ENCODE measurements around the gene PPA1. TPM values are rescaled to one million over a fixed set of nuclear protein-coding genes. Genes with fewer than 3 reads are reported as not detected.

The PPA1 gene
- total and polyA plus RNA-seq, 2 of the 4 experiments (the other 2 are of a cell fraction), result 78.6 to 102 TPM

DNA sequence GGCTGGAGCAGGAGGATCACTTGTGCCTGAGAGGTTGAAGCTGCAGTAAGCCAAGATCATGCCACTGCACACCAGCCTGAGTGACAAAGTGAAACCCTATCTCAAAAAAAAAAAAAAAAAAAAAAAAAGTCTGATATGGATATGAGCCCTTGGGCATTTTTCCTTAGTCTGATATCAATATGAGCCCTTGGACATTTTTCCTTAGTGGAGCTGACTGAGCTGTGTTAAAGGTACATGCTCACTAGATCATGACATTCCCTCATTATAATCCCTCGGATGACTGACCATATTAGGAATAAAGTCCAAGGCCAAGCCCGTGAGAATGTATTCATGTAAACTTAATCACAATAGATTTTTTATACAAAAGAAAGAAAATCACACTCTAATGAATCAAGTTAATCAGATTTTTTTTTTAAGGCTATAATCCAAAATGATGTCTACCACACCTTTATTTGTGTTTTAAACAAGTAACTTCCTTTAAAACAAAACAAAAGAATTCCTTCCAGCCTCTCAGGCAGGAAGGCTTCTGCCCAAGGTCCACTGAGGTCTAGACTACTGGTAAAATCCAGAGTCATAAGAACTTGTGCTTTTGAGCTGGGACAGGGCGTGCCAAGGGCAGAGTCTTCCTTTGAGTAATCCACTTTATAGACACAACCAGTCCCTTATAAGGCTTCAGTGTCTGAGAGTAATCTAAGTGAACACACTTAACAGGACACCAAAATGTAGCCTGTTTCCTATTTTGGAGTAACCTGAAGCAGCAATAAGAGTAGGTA, 5.5 kb downstream of the PPA1 start:
- in situ Hi-C loops (cut with MboI; ENCODE audit: low sequenced_read_pairs) (no loop called here), dilution Hi-C loops (cut with HindIII; ENCODE audit: low sequenced_read_pairs, unreplicated experiment) (no loop called here), intact Hi-C loops (cut with micrococcal nuclease) (no loop called here)
- H3K56ac ChIP-seq (ENCODE audit: extremely low read depth, insufficient read depth, low read length), result no peak overlapping the region
- no CpG with 5 or more reads among the region's 3 CpGs for WGBS, 2 experiments (ENCODE audit: extremely low coverage in 2 of 2, insufficient read length in 1 of 2)
- no peak overlapping the region for H3K4ac ChIP-seq (ENCODE audit: low read depth, low read length)
- H3K14ac ChIP-seq (replicated peaks; ENCODE audit: low read depth, low read length), result no peak overlapping the region
- H2AK5ac ChIP-seq (ENCODE audit: low read depth, low read length), result 0 out of 2 replicates have a peak overlapping the region, but pooled peaks have one; percentile 24
- no peak overlapping the region for H2BK5ac ChIP-seq (ENCODE audit: low read depth, low read length, poor library complexity, severe bottlenecking)
- peaks cover 27 to 62% of the 10 kb centered on the region in 2 experiments for H3K79me1 ChIP-seq (ENCODE audit: low read depth in 1 of 2, low read length in 2 of 2)
- H3K27ac ChIP-seq (ENCODE audit: insufficient read depth, low read length), result no peak overlapping the region
- H2AFZ ChIP-seq (replicated peaks; ENCODE audit: low read length, poor library complexity), result no peak overlapping the region
- no peak overlapping the region; the same call in 1 of the 2 replicates for H4K5ac ChIP-seq (ENCODE audit: low read depth, low read length)
- DNase-seq (no peak), ATAC-seq (ENCODE audit: low read depth) (no peak)
- peak overlapping the region; percentile 2; the same call in 1 of the 2 replicates for H3K23ac ChIP-seq (ENCODE audit: low read depth, low read length)
- no peak overlapping the region for H2AK9ac ChIP-seq (replicated peaks; ENCODE audit: low read depth, low read length, poor library complexity)
- no peaks in the 10 kb centered on the region for H3K27me3 ChIP-seq (ENCODE audit: control insufficient read depth, insufficient read depth, low read length)
- H2BK120ac ChIP-seq (ENCODE audit: low read depth, low read length), result no peak overlapping the region
- peaks cover 9% of the 10 kb centered on the region for H3K36me3 ChIP-seq (ENCODE audit: control insufficient read depth, insufficient read depth, low read length)
- H3K4me2 ChIP-seq (ENCODE audit: low read depth, low read length), result no peak overlapping the region
- H3K18ac ChIP-seq (ENCODE audit: low read depth, low read length), result no peak overlapping the region
- BruUV-seq (replicated peaks), result no TSS peak
- H4K8ac ChIP-seq (ENCODE audit: low read depth in 2 of 2, low read length in 2 of 2), result no peak overlapping the region
- peaks cover 27% of the 10 kb centered on the region for H4K20me1 ChIP-seq (ENCODE audit: insufficient read depth, low read length)
- H2BK20ac ChIP-seq (ENCODE audit: low read depth, low read length), result no peak overlapping the region
- no peak overlapping the region for H4K91ac ChIP-seq (ENCODE audit: insufficient read depth, low read depth, low read length)
- no peak overlapping the region for H3K4me3 ChIP-seq (ENCODE audit: insufficient read depth, low read depth, low read length)
- CTCF ChIA-PET, result interaction anchor here (1.1 kb wide), 1 partner anchor 137 kb away, joined by 5 read pairs; no protein-coding TSS in a partner anchor
- no peaks in the 10 kb centered on the region for H3K9me3 ChIP-seq (ENCODE audit: control insufficient read depth, insufficient read depth, low read length)
- H3K9ac ChIP-seq (ENCODE audit: low read depth, low read length), result no peak overlapping the region
- H3K9me1 ChIP-seq (ENCODE audit: insufficient read depth, low read length), result 0 out of 2 replicates have a peak, but pooled peaks cover 3% of the 10 kb centered on the region
- no peak overlapping the region for H2BK15ac ChIP-seq (ENCODE audit: low read depth, low read length)
- POLR2A ChIA-PET (ENCODE audit: unreplicated experiment), result interaction anchor here (0.6 to 0.7 kb wide), 3 partner anchors 44 to 729 kb away, joined by 3 to 11 read pairs (median 4); partner anchors contain the start of gene SAR1A
- peaks cover 1% of the 10 kb centered on the region; the same call in 1 of the 2 replicates for H3K4me1 ChIP-seq (ENCODE audit: control insufficient read depth, insufficient read depth, low read length)
- TF ChIP-seq RFX5 (IDR thresholded peaks at IDR 0.05; ENCODE audit: low read depth, low read length) (no peak), FOS (IDR thresholded peaks at IDR 0.05; ENCODE audit: low read depth, low read length) (no peak), RAD21 (IDR thresholded peaks at IDR 0.05; ENCODE audit: low read length) (no peak), CEBPB (IDR thresholded peaks at IDR 0.05; ENCODE audit: low read depth, low read length) (no peak), CHD1 (IDR thresholded peaks at IDR 0.05; ENCODE audit: low read depth, low read length) (no peak), POLR2A (IDR thresholded peaks at IDR 0.05; ENCODE audit: low read depth, low read length) (no peak), BHLHE40 (IDR thresholded peaks at IDR 0.05; ENCODE audit: low read depth, low read length) (no peak), MXI1 (IDR thresholded peaks at IDR 0.05; ENCODE audit: borderline replicate concordance, low read depth, low read length) (no peak), SMC3 (IDR thresholded peaks at IDR 0.05; ENCODE audit: low read depth, low read length) (no peak), NFE2L2 (IDR thresholded peaks at IDR 0.05; ENCODE audit: low read depth, low read length) (no peak), MAZ (IDR thresholded peaks at IDR 0.05; ENCODE audit: borderline replicate concordance, low read depth, low read length) (no peak), RCOR1 (IDR thresholded peaks at IDR 0.05; ENCODE audit: insufficient replicate concordance, low read length) (no peak), MAFK (IDR thresholded peaks at IDR 0.05; ENCODE audit: low read depth, low read length) (no peak)
- TF ChIP-seq, protein P1, sequence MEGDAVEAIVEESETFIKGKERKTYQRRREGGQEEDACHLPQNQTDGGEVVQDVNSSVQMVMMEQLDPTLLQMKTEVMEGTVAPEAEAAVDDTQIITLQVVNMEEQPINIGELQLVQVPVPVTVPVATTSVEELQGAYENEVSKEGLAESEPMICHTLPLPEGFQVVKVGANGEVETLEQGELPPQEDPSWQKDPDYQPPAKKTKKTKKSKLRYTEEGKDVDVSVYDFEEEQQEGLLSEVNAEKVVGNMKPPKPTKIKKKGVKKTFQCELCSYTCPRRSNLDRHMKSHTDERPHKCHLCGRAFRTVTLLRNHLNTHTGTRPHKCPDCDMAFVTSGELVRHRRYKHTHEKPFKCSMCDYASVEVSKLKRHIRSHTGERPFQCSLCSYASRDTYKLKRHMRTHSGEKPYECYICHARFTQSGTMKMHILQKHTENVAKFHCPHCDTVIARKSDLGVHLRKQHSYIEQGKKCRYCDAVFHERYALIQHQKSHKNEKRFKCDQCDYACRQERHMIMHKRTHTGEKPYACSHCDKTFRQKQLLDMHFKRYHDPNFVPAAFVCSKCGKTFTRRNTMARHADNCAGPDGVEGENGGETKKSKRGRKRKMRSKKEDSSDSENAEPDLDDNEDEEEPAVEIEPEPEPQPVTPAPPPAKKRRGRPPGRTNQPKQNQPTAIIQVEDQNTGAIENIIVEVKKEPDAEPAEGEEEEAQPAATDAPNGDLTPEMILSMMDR (conservative IDR thresholded peaks at IDR 0.05; ENCODE audit: low read depth, low read length), result no peak
- TF ChIP-seq, protein P2, sequence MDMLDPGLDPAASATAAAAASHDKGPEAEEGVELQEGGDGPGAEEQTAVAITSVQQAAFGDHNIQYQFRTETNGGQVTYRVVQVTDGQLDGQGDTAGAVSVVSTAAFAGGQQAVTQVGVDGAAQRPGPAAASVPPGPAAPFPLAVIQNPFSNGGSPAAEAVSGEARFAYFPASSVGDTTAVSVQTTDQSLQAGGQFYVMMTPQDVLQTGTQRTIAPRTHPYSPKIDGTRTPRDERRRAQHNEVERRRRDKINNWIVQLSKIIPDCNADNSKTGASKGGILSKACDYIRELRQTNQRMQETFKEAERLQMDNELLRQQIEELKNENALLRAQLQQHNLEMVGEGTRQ (IDR thresholded peaks at IDR 0.05; ENCODE audit: low read depth, low read length), result no peak

All from IMR-90 (cell line).